SK-N-SH (cell line): Measurements from ENCODE around the gene SMARCA4.

Source experiments
- CTCF ChIP-seq: fragments of 200-600 bp; sonication (generic); IDR thresholded peaks from 2 replicates; pipeline ENCODE4 v1.6.1; 2017; ENCODE audit warnings: antibody characterized with exemption, mild to moderate bottlenecking, moderate library complexity
- ELF1 ChIP-seq: IDR thresholded peaks from 2 replicates; pipeline ENCODE4 v1.4.0; 2012
- EP300 ChIP-seq, 2 experiments: IDR thresholded peaks; 2 replicates each; pipeline versions ENCODE4 v1.4.0 to v1.6.1; 2012; ENCODE audit warnings: borderline replicate concordance in 1 of 2, low read depth in 1 of 2, low read length in 1 of 2
- FOXJ3 ChIP-seq: sonication (generic); formaldehyde crosslinking; IDR thresholded peaks from 2 replicates; pipeline ENCODE4 v1.5.1; 2020; ENCODE audit warnings: mild to moderate bottlenecking, missing genetic modification reagents
- GATA2 ChIP-seq: sonication (generic); formaldehyde crosslinking; IDR thresholded peaks from 2 replicates; pipeline ENCODE4 v1.5.0; 2020; ENCODE audit warnings: mild to moderate bottlenecking, missing genetic modification reagents
- JUND ChIP-seq: IDR thresholded peaks from 2 replicates; pipeline ENCODE4 v1.4.0; 2012
- NFIC ChIP-seq: IDR thresholded peaks from 2 replicates; pipeline ENCODE4 v1.4.0; 2012; ENCODE audit warnings: borderline replicate concordance
- POLR2AphosphoS5 ChIP-seq: IDR thresholded peaks from 2 replicates; pipeline ENCODE4 v1.6.1; 2012; ENCODE audit warnings: low read depth, low read length
- RAD21 ChIP-seq: IDR thresholded peaks from 2 replicates; pipeline ENCODE4 v1.6.1; 2012; ENCODE audit warnings: mild to moderate bottlenecking, low read length
- RFX5 ChIP-seq: IDR thresholded peaks from 2 replicates; pipeline ENCODE4 v1.6.1; 2012; ENCODE audit warnings: mild to moderate bottlenecking, improper control_type of control experiment, low read length
- SIN3A ChIP-seq: IDR thresholded peaks from 2 replicates; pipeline ENCODE4 v1.6.1; 2012; ENCODE audit warnings: low read depth, mild to moderate bottlenecking, low read length, moderate library complexity, borderline replicate concordance
- SMC3 ChIP-seq: IDR thresholded peaks from 2 replicates; pipeline ENCODE4 v1.6.1; 2012; ENCODE audit warnings: low read depth, low read length, improper control_type of control experiment
- TAF1 ChIP-seq: IDR thresholded peaks from 2 replicates; pipeline ENCODE4 v1.6.1; 2012; ENCODE audit warnings: low read depth, mild to moderate bottlenecking, low read length, moderate library complexity, borderline replicate concordance

- TF ChIP-seq RAD21 (no peak), JUND (no peak), CTCF (no peak), TAF1 (no peak), SMC3 (no peak), POLR2AphosphoS5 (no peak), ELF1 (no peak), GATA2 (CRISPR knock-in tag) (no peak), EP300 (IDR thresholded peaks at IDR 0.05; ENCODE audit: borderline replicate concordance in 1 of 2, low read depth in 1 of 2, low read length in 1 of 2) (no peak), NFIC (no peak), RFX5 (no peak), FOXJ3 (CRISPR knock-in tag) (no peak), SIN3A (no peak)
Observed at GRCh38 chr19:11066326-11066725, 105.5 kb downstream of the SMARCA4 start.
